SJCRH30 (cell line): ENCODE results near the gene EFNB1. TPM values are rescaled to one million over a fixed set of nuclear protein-coding genes. Genes with fewer than 3 reads are reported as not detected.

Experiments
- DNase-seq, 2 experiments: peaks; one replicate each; pipeline ENCODE4 v3.0.0-alpha.2; 2015 to 2020
- H3K27ac ChIP-seq: fragments of 250-450 bp; sonication (Bioruptor Pico); 2 replicates; pipeline ENCODE4 v1.5.1; 2020; ENCODE audit warnings: mild to moderate bottlenecking, moderate library complexity
- H3K27me3 ChIP-seq: fragments of 250-450 bp; sonication (Bioruptor Pico); 2 replicates; pipeline ENCODE4 v1.5.1; 2020; ENCODE audit warnings: mild to moderate bottlenecking, moderate library complexity
- H3K36me3 ChIP-seq: fragments of 250-450 bp; sonication (Bioruptor Pico); 2 replicates; pipeline ENCODE4 v1.5.1; 2020; ENCODE audit warnings: mild to moderate bottlenecking, moderate library complexity
- H3K4me1 ChIP-seq: fragments of 250-450 bp; sonication (Bioruptor Pico); 2 replicates; pipeline ENCODE4 v1.5.1; 2020; ENCODE audit warnings: mild to moderate bottlenecking, moderate library complexity
- H3K4me3 ChIP-seq: fragments of 250-450 bp; sonication (Bioruptor Pico); 2 replicates; pipeline ENCODE4 v1.5.1; 2020; ENCODE audit warnings: mild to moderate bottlenecking, moderate library complexity
- H3K9me3 ChIP-seq: fragments of 250-450 bp; sonication (Bioruptor Pico); replicated peaks from 2 replicates; pipeline ENCODE4 v1.5.1; 2020; ENCODE audit warnings: mild to moderate bottlenecking, moderate library complexity
- total RNA-seq: library from RNA; depleted of rRNA; stranded (reverse); fragments of >200 nt; shearing (Covaris generic); gene quantifications from 2 replicates; pipeline ENCODE4 v1.2.3, GENCODE V29; 2014

Gene EFNB1
- total RNA-seq, 1 experiment from 2014 or later, result 11.4 TPM

- Histone ChIP-seq H3K27me3 (no peaks in the 10 kb centered on the region), H3K27ac (no peak overlapping the region), H3K9me3 (no peaks in the 10 kb centered on the region), H3K36me3 (no peaks in the 10 kb centered on the region), H3K4me3 (no peak overlapping the region), H3K4me1 (no peaks in the 10 kb centered on the region)
- DNase-seq, result peak; percentile 53 to 71
These were observed 6.0 kb upstream of the EFNB1 start for GRCh38 chrX:68822641-68823410.

- DNase-seq, result peak in 1 of 2 experiments; percentile 13
- Histone ChIP-seq H3K9me3 (no peaks in the 10 kb centered on the region), H3K36me3 (no peaks in the 10 kb centered on the region), H3K4me1 (0 out of 2 replicates have a peak, but pooled peaks cover 2% of the 10 kb centered on the region), H3K27ac (no peak overlapping the region), H3K27me3 (no peaks in the 10 kb centered on the region), H3K4me3 (no peak overlapping the region)
These were observed 5.2 kb upstream of the EFNB1 start for GRCh38 chrX:68823413-68824151.

- H3K4me1 ChIP-seq, result 0 out of 2 replicates have a peak, but pooled peaks cover 2% of the 10 kb centered on the region
- no peaks in the 10 kb centered on the region for H3K27me3 ChIP-seq
- H3K27ac ChIP-seq, result no peak overlapping the region
- no peak for DNase-seq
- H3K4me3 ChIP-seq, result no peak overlapping the region
- H3K36me3 ChIP-seq, result no peaks in the 10 kb centered on the region
- H3K9me3 ChIP-seq, result no peaks in the 10 kb centered on the region
These were observed 4.7 kb upstream of the EFNB1 start for GRCh38 chrX:68824152-68824433.

GRCh38 chrX:68824565-68825125 is 4.2 kb upstream of the EFNB1 start:
- Histone ChIP-seq H3K36me3 (no peaks in the 10 kb centered on the region), H3K27me3 (no peaks in the 10 kb centered on the region), H3K4me3 (no peak overlapping the region), H3K9me3 (no peaks in the 10 kb centered on the region), H3K27ac (no peak overlapping the region), H3K4me1 (0 out of 2 replicates have a peak, but pooled peaks cover 2% of the 10 kb centered on the region)
- DNase-seq, result no peak

GRCh38 chrX:68826113-68826980 is 2.5 kb upstream of the EFNB1 start:
- DNase-seq, result no peak
- H3K27ac ChIP-seq, result no peak overlapping the region
- H3K9me3 ChIP-seq, result no peaks in the 10 kb centered on the region
- peaks cover 4% of the 10 kb centered on the region; the same call in 1 of the 2 replicates for H3K4me1 ChIP-seq
- H3K36me3 ChIP-seq, result no peaks in the 10 kb centered on the region
- peaks cover 5% of the 10 kb centered on the region for H3K27me3 ChIP-seq
- no peak overlapping the region for H3K4me3 ChIP-seq

GRCh38 chrX:68827256-68827655 is 1.6 kb upstream of the EFNB1 start:
- Histone ChIP-seq H3K27ac (no peak overlapping the region), H3K36me3 (no peaks in the 10 kb centered on the region), H3K27me3 (peaks cover 5% of the 10 kb centered on the region), H3K4me3 (no peak overlapping the region), H3K4me1 (peaks cover 12% of the 10 kb centered on the region), H3K9me3 (no peaks in the 10 kb centered on the region)
- no peak for DNase-seq

GRCh38 chrX:68827848-68828624 is 785 bp upstream of the EFNB1 start:
- no peaks in the 10 kb centered on the region for H3K36me3 ChIP-seq
- DNase-seq, result peak; percentile 71 to 87
- no peak overlapping the region for H3K27ac ChIP-seq
- peak overlapping the region; percentile 62 for H3K4me3 ChIP-seq
- peaks cover 20% of the 10 kb centered on the region for H3K4me1 ChIP-seq
- peaks cover 5% of the 10 kb centered on the region for H3K27me3 ChIP-seq
- H3K9me3 ChIP-seq, result no peaks in the 10 kb centered on the region

GRCh38 chrX:68829582-68830418 is 979 bp downstream of the EFNB1 start:
- peak; percentile 30 to 52 for DNase-seq
- Histone ChIP-seq H3K27ac (no peak overlapping the region), H3K36me3 (no peaks in the 10 kb centered on the region), H3K9me3 (no peaks in the 10 kb centered on the region), H3K4me1 (peaks cover 23% of the 10 kb centered on the region), H3K27me3 (peaks cover 5% of the 10 kb centered on the region), H3K4me3 (peak overlapping the region; percentile 62)

- no peaks in the 10 kb centered on the region for H3K36me3 ChIP-seq
- DNase-seq, result no peak
- peaks cover 5% of the 10 kb centered on the region for H3K27me3 ChIP-seq
- no peak overlapping the region for H3K27ac ChIP-seq
- H3K9me3 ChIP-seq, result no peaks in the 10 kb centered on the region
- H3K4me1 ChIP-seq, result peaks cover 23% of the 10 kb centered on the region
- peak overlapping the region; percentile 62 for H3K4me3 ChIP-seq
These were observed 1.9 kb downstream of the EFNB1 start for GRCh38 chrX:68830419-68831404.

- peak in 1 of 2 experiments; percentile 13 for DNase-seq
- Histone ChIP-seq H3K27me3 (peaks cover 5% of the 10 kb centered on the region), H3K27ac (no peak overlapping the region), H3K9me3 (no peaks in the 10 kb centered on the region), H3K36me3 (no peaks in the 10 kb centered on the region), H3K4me1 (peaks cover 23% of the 10 kb centered on the region), H3K4me3 (peak overlapping the region; percentile 13; the same call in 1 of the 2 replicates)
These were observed 2.7 kb downstream of the EFNB1 start for GRCh38 chrX:68831405-68832100.

- Histone ChIP-seq H3K27me3 (peaks cover 5% of the 10 kb centered on the region), H3K27ac (peak overlapping the region; percentile 15; the same call in 1 of the 2 replicates), H3K36me3 (no peaks in the 10 kb centered on the region), H3K4me1 (peaks cover 23% of the 10 kb centered on the region), H3K4me3 (peak overlapping the region; percentile 13; the same call in 1 of the 2 replicates), H3K9me3 (no peaks in the 10 kb centered on the region)
- DNase-seq, result peak; percentile 47 to 64
These were observed 3.2 kb downstream of the EFNB1 start for GRCh38 chrX:68832101-68832416.
